Activated CD4-positive, alpha-beta memory T cell treated with anti-CD3 and anti-CD28 coated beads, Interleukin-2, amount 10 ng/mL, durations not matched to agents 7 days and 5 days (primary cell): ENCODE measurements around the gene STAT4. TPM values are rescaled to one million over a fixed set of nuclear protein-coding genes. Genes with fewer than 3 reads are reported as not detected.

ENCODE experiments used
- CTCF ChIA-PET: fragments of 350-600 bp; sonication (Branson Sonifier 250); formaldehyde crosslinking; loops from one replicate; lab custom pipeline; 2021; ENCODE audit warnings: antibody characterized with exemption, inconsistent platforms; lab: Charles Lee
- POLR2A ChIA-PET: fragments of 350-600 bp; sonication (Branson Sonifier 250); formaldehyde crosslinking; loops from one replicate; lab custom pipeline; 2021; ENCODE audit warnings: antibody characterized with exemption; lab: Charles Lee
- DNase-seq: peaks from one replicate; pipeline ENCODE4 v3.0.0-alpha.2; 2020
- H3K27ac Mint-ChIP-seq: one replicate; pipeline ENCODE4 v1.8.0; 2021; ENCODE audit warnings: mild to moderate bottlenecking, mixed read lengths
- H3K27me3 Mint-ChIP-seq: one replicate; pipeline ENCODE4 v1.8.0; 2021; ENCODE audit warnings: mixed read lengths
- H3K36me3 Mint-ChIP-seq: one replicate; pipeline ENCODE4 v1.8.0; 2021; ENCODE audit warnings: low read depth, mixed read lengths
- H3K4me1 Mint-ChIP-seq: one replicate; pipeline ENCODE4 v1.8.0; 2021; ENCODE audit warnings: mixed read lengths
- H3K4me3 Mint-ChIP-seq: one replicate; pipeline ENCODE4 v1.8.0; 2021; ENCODE audit warnings: mild to moderate bottlenecking, mixed read lengths
- H3K9me3 Mint-ChIP-seq: one replicate; pipeline ENCODE4 v1.8.0; 2021; ENCODE audit warnings: mixed read lengths
- total RNA-seq, 2 experiments: library from RNA; stranded (reverse); gene quantifications; one replicate each; pipeline ENCODE4 v1.2.3, GENCODE V29; 2021

Gene STAT4
- total RNA-seq, 2 experiments from 2014 or later: 122 to 124 TPM

- peaks cover 11% of the 10 kb centered on the region for H3K9me3 Mint-ChIP-seq
- H3K4me3 Mint-ChIP-seq: peak overlapping the region; percentile 58
- H3K36me3 Mint-ChIP-seq: peaks cover 56% of the 10 kb centered on the region
- H3K27ac Mint-ChIP-seq: peak overlapping the region; percentile 27
- H3K27me3 Mint-ChIP-seq: no peaks in the 10 kb centered on the region
- CTCF ChIA-PET: no interaction called here
- peaks cover 63% of the 10 kb centered on the region for H3K4me1 Mint-ChIP-seq
- DNase-seq: no peak
- POLR2A ChIA-PET: interaction anchor here (1.0 to 8.2 kb wide), 4 partner anchors 8 to 17 kb away, joined by 3 to 167 read pairs (median 40); no protein-coding TSS in a partner anchor
Observed at GRCh38 chr2:191009541-191010374, 141.0 kb downstream of the STAT4 start.

GRCh38 chr2:191008286-191008685, 142.5 kb downstream of the STAT4 start:
- POLR2A ChIA-PET: interaction anchor here (1.1 to 4.3 kb wide), 3 partner anchors 12 to 19 kb away, joined by 3 to 20 read pairs (median 4); no protein-coding TSS in a partner anchor

DNA sequence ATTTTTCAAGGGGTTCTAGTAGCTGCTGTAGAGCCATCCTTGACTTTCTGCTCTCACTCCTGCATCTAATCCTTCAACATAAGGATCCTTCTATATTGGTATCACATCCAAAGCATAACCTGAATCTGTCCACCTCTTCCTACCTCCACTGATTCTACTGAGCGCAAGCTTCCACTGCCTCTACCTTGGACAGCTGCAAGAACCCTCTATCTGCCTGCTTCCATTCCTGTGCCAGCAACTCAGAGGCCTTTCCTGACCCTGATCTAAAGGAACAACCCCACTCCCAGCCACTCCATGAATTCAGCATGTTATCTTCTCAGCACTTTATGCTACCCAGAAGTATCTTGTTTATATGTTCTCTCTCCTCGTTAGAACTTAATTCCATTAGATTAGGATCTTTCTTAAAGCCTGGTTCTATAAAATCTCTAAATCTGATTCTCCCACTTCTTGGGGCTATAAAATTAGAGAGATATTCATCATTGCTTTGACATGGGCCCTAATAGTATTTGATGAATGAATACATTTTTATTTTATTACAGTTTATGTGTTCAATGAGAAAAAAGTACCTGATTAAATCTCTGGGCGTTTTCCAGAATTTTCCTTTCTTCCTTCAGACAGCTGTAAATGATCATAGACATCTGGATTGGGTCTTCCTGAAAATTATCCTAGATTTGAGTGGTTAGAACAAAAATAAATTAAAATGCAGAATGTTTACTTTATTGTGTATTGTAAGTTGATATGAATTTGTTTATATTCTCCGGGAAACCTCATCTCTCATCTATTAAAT, 143.6 kb downstream of the STAT4 start:
- Mint-ChIP-seq H3K27ac (no peak overlapping the region), H3K4me3 (peak overlapping the region; percentile 2), H3K9me3 (peaks cover 21% of the 10 kb centered on the region), H3K36me3 (peaks cover 81% of the 10 kb centered on the region), H3K27me3 (no peaks in the 10 kb centered on the region), H3K4me1 (peaks cover 87% of the 10 kb centered on the region)
- no peak for DNase-seq
- POLR2A ChIA-PET: interaction anchor here (0.7 to 4.3 kb wide), 5 partner anchors 8 to 120 kb away, joined by 3 to 20 read pairs (median 4); no protein-coding TSS in a partner anchor
- CTCF ChIA-PET: interaction anchor here (0.8 kb wide), 1 partner anchor 22 kb away, joined by 3 read pairs; no protein-coding TSS in a partner anchor

More at GRCh38 chr2:191008286-191008685, 142.5 kb downstream of the STAT4 start:
- H3K27ac Mint-ChIP-seq: peak overlapping the region; percentile 10
- DNase-seq: no peak
- CTCF ChIA-PET: interaction anchor here (0.8 kb wide), 1 partner anchor 21 kb away, joined by 3 read pairs; no protein-coding TSS in a partner anchor
- H3K4me1 Mint-ChIP-seq: peaks cover 78% of the 10 kb centered on the region
- H3K9me3 Mint-ChIP-seq: peaks cover 21% of the 10 kb centered on the region
- H3K4me3 Mint-ChIP-seq: peak overlapping the region; percentile 24
- peaks cover 70% of the 10 kb centered on the region for H3K36me3 Mint-ChIP-seq
- H3K27me3 Mint-ChIP-seq: no peaks in the 10 kb centered on the region

- H3K27ac Mint-ChIP-seq: no peak overlapping the region
- no peak for DNase-seq
- peaks cover 90% of the 10 kb centered on the region for H3K4me1 Mint-ChIP-seq
- ChIA-PET POLR2A (interaction anchor here (0.7 to 4.3 kb wide), 5 partner anchors 7 to 120 kb away, joined by 3 to 20 read pairs (median 5); no protein-coding TSS in a partner anchor), CTCF (no interaction called here)
- H3K27me3 Mint-ChIP-seq: no peaks in the 10 kb centered on the region
- H3K36me3 Mint-ChIP-seq: peaks cover 90% of the 10 kb centered on the region
- H3K4me3 Mint-ChIP-seq: no peak overlapping the region
- H3K9me3 Mint-ChIP-seq: peaks cover 21% of the 10 kb centered on the region
Observed at GRCh38 chr2:191006297-191006696, 144.5 kb downstream of the STAT4 start.

DNA sequence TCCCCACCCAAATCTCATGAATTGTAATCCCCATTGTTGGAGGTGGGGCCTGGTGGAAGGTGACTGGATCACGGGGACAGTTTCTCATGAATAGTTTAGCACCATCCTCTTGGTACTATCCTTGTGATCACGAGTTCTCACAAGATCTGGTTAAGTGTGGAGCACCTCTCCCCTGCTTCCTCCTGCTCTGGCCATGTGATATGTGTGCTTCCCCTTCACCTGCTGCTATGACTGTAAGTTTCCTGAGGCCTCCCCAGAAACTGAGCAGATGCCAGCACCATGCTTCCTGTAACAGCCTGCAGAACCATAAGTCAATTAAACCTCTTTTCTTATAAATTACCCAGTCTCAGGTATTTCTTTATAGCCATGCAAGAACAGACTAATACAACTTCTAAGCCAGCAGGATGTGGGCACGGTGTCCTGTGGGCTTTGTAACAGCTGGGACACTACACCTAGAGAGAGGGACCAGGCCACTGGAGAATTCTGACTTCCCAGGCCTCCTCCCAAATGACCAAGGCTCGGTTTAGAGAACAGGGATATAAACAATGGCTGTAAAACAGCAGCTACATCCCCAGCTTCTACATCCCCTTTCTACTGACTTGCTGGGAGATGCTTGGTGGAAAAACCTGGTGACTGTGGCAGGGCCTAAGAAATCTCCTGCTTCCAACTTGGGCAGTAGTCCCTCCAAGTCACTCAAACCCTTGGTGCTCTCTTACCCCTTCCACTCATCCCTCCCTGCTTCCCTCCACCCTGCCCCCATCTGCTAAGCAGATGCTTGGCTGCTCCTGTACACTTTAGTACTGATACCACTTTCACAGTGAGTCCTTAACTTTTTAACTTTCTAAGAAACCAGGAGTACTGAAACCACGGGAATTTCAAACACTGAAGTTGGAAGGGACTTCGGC, 147.1 kb downstream of the STAT4 start:
- Mint-ChIP-seq H3K36me3 (peaks cover 100% of the 10 kb centered on the region), H3K4me3 (no peak overlapping the region), H3K9me3 (peaks cover 21% of the 10 kb centered on the region), H3K27me3 (no peaks in the 10 kb centered on the region), H3K27ac (peak overlapping the region; percentile 37), H3K4me1 (peaks cover 93% of the 10 kb centered on the region)
- POLR2A ChIA-PET: interaction anchor here (0.9 to 3.6 kb wide), 6 partner anchors 8 to 16 kb away, joined by 3 to 26 read pairs (median 5); no protein-coding TSS in a partner anchor
- CTCF ChIA-PET: interaction anchor here (1.1 kb wide), 1 partner anchor 26 kb away, joined by 4 read pairs; no protein-coding TSS in a partner anchor
- DNase-seq: no peak

DNA sequence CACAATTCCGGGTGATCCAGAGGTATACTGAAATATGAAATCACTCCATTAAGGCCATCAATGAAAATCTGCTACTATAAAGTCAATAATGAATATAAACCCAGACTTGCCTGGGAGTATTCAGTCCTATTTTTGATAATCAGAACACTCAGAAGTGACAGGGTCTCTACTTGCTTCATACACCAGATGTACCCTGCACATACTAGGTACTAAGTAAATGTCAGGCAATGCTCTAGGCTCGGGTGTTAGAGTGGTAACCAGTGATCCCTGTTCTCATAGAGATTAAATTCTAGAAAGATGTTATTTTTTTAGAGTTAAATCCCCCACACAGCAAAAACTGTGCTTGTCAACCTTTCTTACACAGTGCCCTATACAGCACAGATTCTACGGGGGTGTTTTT, 149.2 kb downstream of the STAT4 start:
- no peak for DNase-seq
- no peak overlapping the region for H3K4me3 Mint-ChIP-seq
- H3K36me3 Mint-ChIP-seq: peaks cover 98% of the 10 kb centered on the region
- peaks cover 90% of the 10 kb centered on the region for H3K4me1 Mint-ChIP-seq
- no peak overlapping the region for H3K27ac Mint-ChIP-seq
- ChIA-PET POLR2A (interaction anchor here (0.7 to 3.6 kb wide), 3 partner anchors 10 to 33 kb away, joined by 3 to 26 read pairs (median 4); no protein-coding TSS in a partner anchor), CTCF (interaction anchor here (0.9 to 1.1 kb wide), 2 partner anchors 11 to 40 kb away, joined by 3 read pairs; no protein-coding TSS in a partner anchor)
- peaks cover 19% of the 10 kb centered on the region for H3K9me3 Mint-ChIP-seq
- H3K27me3 Mint-ChIP-seq: no peaks in the 10 kb centered on the region

- no peak overlapping the region for H3K4me3 Mint-ChIP-seq
- H3K9me3 Mint-ChIP-seq: peaks cover 14% of the 10 kb centered on the region
- peak overlapping the region; percentile 29 for H3K27ac Mint-ChIP-seq
- CTCF ChIA-PET: no interaction called here
- no peak for DNase-seq
- POLR2A ChIA-PET: interaction anchor here (1.0 to 3.6 kb wide), 4 partner anchors 10 to 121 kb away, joined by 3 to 26 read pairs (median 3); partner anchors contain the start of gene STAT1
- no peaks in the 10 kb centered on the region for H3K27me3 Mint-ChIP-seq
- H3K36me3 Mint-ChIP-seq: peaks cover 98% of the 10 kb centered on the region
- H3K4me1 Mint-ChIP-seq: peaks cover 89% of the 10 kb centered on the region
Observed at GRCh38 chr2:191001032-191001431, 149.8 kb downstream of the STAT4 start.

DNA sequence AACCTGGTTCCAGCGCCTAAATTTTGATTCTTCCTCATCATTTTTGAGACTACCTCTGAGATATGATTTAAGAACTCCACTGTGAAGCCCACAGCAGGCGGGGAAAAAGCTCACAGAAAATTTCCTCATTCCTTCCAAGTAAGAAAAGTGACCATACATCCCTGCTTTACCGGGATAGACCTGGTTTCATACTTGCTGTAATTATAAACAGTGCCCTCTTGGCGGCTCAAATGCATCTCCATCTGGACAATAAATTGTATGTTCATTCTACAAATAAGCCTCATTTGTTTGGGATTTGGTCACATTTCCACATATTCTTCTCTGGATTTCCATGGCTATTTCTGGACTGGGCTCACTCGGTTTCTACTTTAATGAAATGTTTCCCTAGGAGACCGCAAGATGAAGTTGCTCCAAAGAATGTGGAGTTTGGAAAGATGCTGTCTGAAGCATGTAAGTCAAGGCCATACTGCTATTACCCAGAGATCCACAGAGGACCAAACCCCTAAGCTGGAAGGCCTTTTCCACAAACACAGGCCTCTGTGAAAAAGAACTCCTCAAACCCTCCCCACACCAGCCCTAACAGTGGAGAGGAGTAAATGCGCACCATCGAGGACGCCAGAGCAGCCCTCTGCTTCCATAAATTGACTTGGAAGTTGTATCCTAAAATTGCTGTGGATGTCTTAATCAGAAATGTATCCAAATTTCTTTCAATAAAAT, 150.7 kb downstream of the STAT4 start:
- Mint-ChIP-seq H3K4me3 (no peak overlapping the region), H3K27ac (no peak overlapping the region), H3K27me3 (no peaks in the 10 kb centered on the region), H3K4me1 (peaks cover 89% of the 10 kb centered on the region), H3K36me3 (peaks cover 98% of the 10 kb centered on the region), H3K9me3 (peaks cover 13% of the 10 kb centered on the region)
- no peak for DNase-seq
- CTCF ChIA-PET: no interaction called here
- POLR2A ChIA-PET: interaction anchor here (0.6 to 3.6 kb wide), 6 partner anchors 11 to 120 kb away, joined by 3 to 26 read pairs (median 3); partner anchors contain the start of gene STAT1

- DNase-seq: no peak
- Mint-ChIP-seq H3K9me3 (peaks cover 4% of the 10 kb centered on the region), H3K4me1 (peaks cover 86% of the 10 kb centered on the region), H3K36me3 (peaks cover 95% of the 10 kb centered on the region), H3K27ac (no peak overlapping the region), H3K27me3 (no peaks in the 10 kb centered on the region), H3K4me3 (no peak overlapping the region)
- ChIA-PET POLR2A (interaction anchor here (1.3 to 3.5 kb wide), 4 partner anchors 8 to 14 kb away, joined by 3 to 14 read pairs (median 12); no protein-coding TSS in a partner anchor), CTCF (no interaction called here)
Observed at GRCh38 chr2:190999058-190999457, 151.7 kb downstream of the STAT4 start.

- Mint-ChIP-seq H3K27ac (peak overlapping the region; percentile 71), H3K36me3 (peaks cover 94% of the 10 kb centered on the region), H3K4me3 (no peak overlapping the region), H3K9me3 (no peaks in the 10 kb centered on the region), H3K4me1 (peaks cover 84% of the 10 kb centered on the region), H3K27me3 (no peaks in the 10 kb centered on the region)
- POLR2A ChIA-PET: interaction anchor here (1.1 to 3.5 kb wide), 6 partner anchors 10 to 25 kb away, joined by 3 to 14 read pairs (median 8); no protein-coding TSS in a partner anchor
- CTCF ChIA-PET: interaction anchor here (0.9 to 2.5 kb wide), 4 partner anchors 11 to 16 kb away, joined by 4 to 9 read pairs (median 4); no protein-coding TSS in a partner anchor
- no peak for DNase-seq
Observed at GRCh38 chr2:190997526-190998113, 153.2 kb downstream of the STAT4 start.
